ENCODE measurements around the gene DOCK3. TPM values are rescaled to one million over a fixed set of nuclear protein-coding genes. Genes with fewer than 3 reads are reported as not detected.

DOCK3 gene
- total RNA-seq, 1 experiment from 2014 or later, result 8.3 TPM

DNA sequence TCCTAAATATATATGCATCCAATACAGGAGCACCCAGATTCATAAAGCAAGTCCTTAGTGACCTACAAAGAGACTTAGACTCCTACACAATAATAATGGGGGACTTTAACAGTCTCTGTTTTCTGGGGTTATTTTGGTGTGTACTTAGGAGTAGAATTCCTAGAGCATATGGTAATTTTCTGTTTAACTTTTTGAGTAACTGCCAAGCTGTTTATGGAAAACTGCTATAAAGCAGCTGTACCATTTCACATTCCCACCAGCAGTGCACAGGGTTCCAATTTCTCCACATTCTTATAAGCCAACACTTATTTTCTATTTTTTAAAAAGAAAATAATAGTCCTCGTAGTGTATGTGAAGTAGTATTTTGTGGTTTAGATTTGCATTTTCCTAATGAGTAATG is 68.9 kb downstream of the DOCK3 start:
- H3K18ac ChIP-seq (ENCODE audit: insufficient read length, low read depth, low read length), result no peak overlapping the region
- no peak for DNase-seq
- H4K91ac ChIP-seq (ENCODE audit: insufficient read length, low read depth, low read length), result no peak overlapping the region
- no peaks in the 10 kb centered on the region for H3K79me1 ChIP-seq (ENCODE audit: insufficient read depth, low read depth, low read length, poor library complexity, severe bottlenecking)
- no peak overlapping the region for H2AK5ac ChIP-seq (ENCODE audit: insufficient read length, low read length)
- Mint-ChIP-seq H3K4me3 (no peak overlapping the region), H3K27ac (no peak overlapping the region), H3K27me3 (ENCODE audit: low read depth) (no peaks in the 10 kb centered on the region), H3K4me1 (peaks cover 15% of the 10 kb centered on the region in 2 experiments), H3K9me3 (no peaks in the 10 kb centered on the region; a peak in 1 of 5 replicates), H3K36me3 (ENCODE audit: insufficient read depth in 1 of 3, low read depth in 3 of 3) (peaks cover 2 to 3% (median 2%) of the 10 kb centered on the region in 3 experiments; a peak in 1 of 7 replicates)
- no peak overlapping the region for H3T11ph ChIP-seq (ENCODE audit: low read length)
- no peaks in the 10 kb centered on the region for H3K9me3 ChIP-seq (ENCODE audit: control insufficient read depth, low read depth, low read length)
- no peak overlapping the region for H2BK15ac ChIP-seq (ENCODE audit: low read depth, low read length)
- peaks cover 3% of the 10 kb centered on the region; the same call in 1 of the 2 replicates for H3K79me2 ChIP-seq (ENCODE audit: insufficient read depth, low read length)
- H3K4ac ChIP-seq (ENCODE audit: low read depth, low read length), result no peak overlapping the region
- no peak overlapping the region for H2AFZ ChIP-seq (ENCODE audit: low read length)
- no peak overlapping the region for H3K56ac ChIP-seq (ENCODE audit: insufficient read length, low read depth, low read length)
- no peak overlapping the region for H2BK5ac ChIP-seq (ENCODE audit: insufficient read length, low read length)
- H3K27me3 ChIP-seq (ENCODE audit: insufficient read depth, low read length), result no peaks in the 10 kb centered on the region
- H4K5ac ChIP-seq (ENCODE audit: insufficient read length, low read depth, low read length), result no peak overlapping the region
- no peak overlapping the region for H2BK120ac ChIP-seq (ENCODE audit: low read depth, low read length, poor library complexity, severe bottlenecking)
- H4K8ac ChIP-seq (replicated peaks; ENCODE audit: insufficient read length, low read depth, low read length), result no peak overlapping the region
- H3K14ac ChIP-seq (ENCODE audit: insufficient read depth, low read length), result no peak overlapping the region
- no peak overlapping the region for H2BK12ac ChIP-seq (ENCODE audit: insufficient read length, low read depth, low read length)
- H3K23me2 ChIP-seq (ENCODE audit: insufficient read length, low read depth, low read length, poor library complexity, severe bottlenecking), result no peaks in the 10 kb centered on the region
- H3K4me2 ChIP-seq (ENCODE audit: insufficient read depth, insufficient read length, low read length), result no peak overlapping the region
- H3K9ac ChIP-seq (ENCODE audit: extremely low read depth, insufficient read length, low read length), result no peak overlapping the region
- TF ChIP-seq, protein P1, sequence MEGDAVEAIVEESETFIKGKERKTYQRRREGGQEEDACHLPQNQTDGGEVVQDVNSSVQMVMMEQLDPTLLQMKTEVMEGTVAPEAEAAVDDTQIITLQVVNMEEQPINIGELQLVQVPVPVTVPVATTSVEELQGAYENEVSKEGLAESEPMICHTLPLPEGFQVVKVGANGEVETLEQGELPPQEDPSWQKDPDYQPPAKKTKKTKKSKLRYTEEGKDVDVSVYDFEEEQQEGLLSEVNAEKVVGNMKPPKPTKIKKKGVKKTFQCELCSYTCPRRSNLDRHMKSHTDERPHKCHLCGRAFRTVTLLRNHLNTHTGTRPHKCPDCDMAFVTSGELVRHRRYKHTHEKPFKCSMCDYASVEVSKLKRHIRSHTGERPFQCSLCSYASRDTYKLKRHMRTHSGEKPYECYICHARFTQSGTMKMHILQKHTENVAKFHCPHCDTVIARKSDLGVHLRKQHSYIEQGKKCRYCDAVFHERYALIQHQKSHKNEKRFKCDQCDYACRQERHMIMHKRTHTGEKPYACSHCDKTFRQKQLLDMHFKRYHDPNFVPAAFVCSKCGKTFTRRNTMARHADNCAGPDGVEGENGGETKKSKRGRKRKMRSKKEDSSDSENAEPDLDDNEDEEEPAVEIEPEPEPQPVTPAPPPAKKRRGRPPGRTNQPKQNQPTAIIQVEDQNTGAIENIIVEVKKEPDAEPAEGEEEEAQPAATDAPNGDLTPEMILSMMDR (conservative IDR thresholded peaks at IDR 0.05), result no peak
- H3K4me1 ChIP-seq (ENCODE audit: insufficient read depth, low read length), result no peaks in the 10 kb centered on the region
- no peak overlapping the region for H3K23ac ChIP-seq (ENCODE audit: insufficient read length, low read depth, low read length)
- H2BK20ac ChIP-seq (ENCODE audit: low read depth, low read length, poor library complexity, severe bottlenecking), result no peak overlapping the region
- no peaks in the 10 kb centered on the region for H4K20me1 ChIP-seq (ENCODE audit: control insufficient read depth, insufficient read depth, insufficient read length)
- no CpG with 5 or more reads among the region's 1 CpG for WGBS (ENCODE audit: extremely low coverage, insufficient read length, low lambda C conversion rate)
- no peak overlapping the region for H3K27ac ChIP-seq (ENCODE audit: insufficient read length, low read depth, low read length)

Data from H9 (cell line).